Spleen (tissue), 11 donors: ENCODE results near the gene MEX3C. TPM values are rescaled to one million over a fixed set of nuclear protein-coding genes. Genes with fewer than 3 reads are reported as not detected.

Source experiments
- DNase-seq: peaks from one replicate; pipeline ENCODE4 v3.0.0-alpha.2; 2020
- H3K27ac ChIP-seq, 8 donors: fragments of 200-600 bp; sonication (generic) in 7 of 8; 1 replicate in 4 of 8; 2 replicates in 4 of 8; pipeline versions ENCODE4 v1.5.0 to v1.8.0; 2016 to 2021; ENCODE audit warnings: inconsistent platforms in 4 of 8, mild to moderate bottlenecking in 4 of 8, moderate library complexity in 1 of 8
- H3K27me3 ChIP-seq, 7 donors: fragments of 200-600 bp; sonication (generic) in 6 of 7; replicated peaks in 1 of 7; 1 replicate in 4 of 7; 2 replicates in 3 of 7; pipeline versions ENCODE4 v1.5.0 to v1.8.0; 2016 to 2021; ENCODE audit warnings: inconsistent platforms in 3 of 7, mild to moderate bottlenecking in 1 of 7
- H3K36me3 ChIP-seq, 6 donors: fragments of 200-600 bp; sonication (generic) in 5 of 6; 1 replicate in 4 of 6; 2 replicates in 2 of 6; pipeline versions ENCODE4 v1.5.0 to v1.8.0; 2016 to 2021; ENCODE audit warnings: inconsistent platforms in 2 of 6
- H3K4me1 ChIP-seq, 6 donors: fragments of 200-600 bp; sonication (generic) in 5 of 6; 1 replicate in 3 of 6; 2 replicates in 3 of 6; pipeline versions ENCODE4 v1.5.0 to v1.8.0; 2016 to 2021; ENCODE audit warnings: inconsistent platforms in 3 of 6
- H3K4me3 ChIP-seq, 8 donors: fragments of 200-600 bp; sonication (generic) in 7 of 8; 1 replicate in 4 of 8; 2 replicates in 4 of 8; pipeline versions ENCODE4 v1.5.0 to v1.8.0; 2016 to 2021; ENCODE audit warnings: inconsistent platforms in 4 of 8, mild to moderate bottlenecking in 4 of 8, moderate library complexity in 2 of 8
- H3K9me3 ChIP-seq, 8 donors: fragments of 200-600 bp; sonication (generic) in 7 of 8; 1 replicate in 4 of 8; 2 replicates in 4 of 8; pipeline versions ENCODE4 v1.5.0 to v1.8.0; 2016 to 2021; ENCODE audit warnings: inconsistent platforms in 4 of 8
- POLR2A ChIP-seq, 3 donors: fragments of 450-650 bp; IDR thresholded peaks; one replicate each; pipeline ENCODE4 v1.5.1; 2017; ENCODE audit warnings: antibody characterized with exemption in 3 of 3, mild to moderate bottlenecking in 1 of 3
- POLR2AphosphoS5 ChIP-seq, 3 donors: sonication (generic); formaldehyde crosslinking; IDR thresholded peaks; one replicate each; pipeline ENCODE4 v1.5.1; 2017; ENCODE audit warnings: antibody characterized with exemption in 3 of 3
- WGBS, 5 donors: extraction: QIAGEN DNeasy Blood & Tissue Kit in 3 of 5; methylation state at CpG; one replicate each; pipeline versions ENCODE4 v1.1.5 to v1.1.7; 2013 to 2018; 5-methylcytosine and 5-hydroxymethylcytosine counted together
- intact Hi-C: fragments of 100-400 bp; cut with DNase I; formaldehyde crosslinking; loops from one replicate; pipeline ENCODE4 v1.15.0; 2023; ENCODE audit warnings: low total_unique reads
- polyA plus RNA-seq, 3 donors: library from polyadenylated mRNA; stranded (reverse); fragments of 200-250 nt; gene quantifications; one replicate each; pipeline ENCODE4 v1.2.1, GENCODE V29; 2013
- total RNA-seq, 7 donors: library from RNA; depleted of rRNA in 3 of 7; stranded (reverse); fragments of >200 nt in 3 of 7; fragmentation: NEBNext Ultra II Directional in 4 of 7; extraction: Animal tissue kit (Norgen Biotek cat#: 25700) in 4 of 7; gene quantifications; one replicate each; pipeline versions ENCODE4 v1.1.0 to v1.2.1, GENCODE V29; 2016 to 2021
- TF ChIP-seq, protein P1 (sequence below), 11 experiments: fragments of 200-600 bp in 7 of 11; fragments of 450-650 bp in 4 of 11; sonication (generic) in 4 of 11; IDR thresholded peaks in 8 of 11; conservative IDR thresholded peaks in 3 of 11; 1 replicate in 7 of 11; 2 replicates in 4 of 11; pipeline versions ENCODE4 v1.4.0 to v1.8.0; 2016 to 2021; ENCODE audit warnings: antibody characterized with exemption in 11 of 11, inconsistent platforms in 4 of 11, mild to moderate bottlenecking in 1 of 11
- donor health status: healthy with polysubstance abuse.
- donor health status: DM: no; HTN: no; CAD: no; lungs with moderate emphysema.
- donor health status: DM: no; HTN: no; CAD: no.
- donor health status: Bipolar disorder and iron deficiency.
- donor health status: healthy.
- donor health status: DM: no; HTN: no; CAD: no.
- donor health status: DM: yes; HTN: yes; CAD: no.

The MEX3C gene
- total and polyA plus RNA-seq, 10 donors, result 10.2 to 56.7 (median 42.7) TPM

- WGBS, 5 donors, result 92 to 97% (median 94%) methylated on average over 8 of the region's 8 CpGs
Measured at GRCh38 chr18:51138936-51139335, 58.5 kb downstream of the MEX3C start.

GRCh38 chr18:51137891-51138290 lies 59.6 kb downstream of the MEX3C start:
- 84 to 98% (median 91%) methylated on average over 7 of the region's 7 CpGs for WGBS, 5 donors
- no peak for TF ChIP-seq POLR2A (IDR thresholded peaks at IDR 0.05)
- TF ChIP-seq, protein P1, sequence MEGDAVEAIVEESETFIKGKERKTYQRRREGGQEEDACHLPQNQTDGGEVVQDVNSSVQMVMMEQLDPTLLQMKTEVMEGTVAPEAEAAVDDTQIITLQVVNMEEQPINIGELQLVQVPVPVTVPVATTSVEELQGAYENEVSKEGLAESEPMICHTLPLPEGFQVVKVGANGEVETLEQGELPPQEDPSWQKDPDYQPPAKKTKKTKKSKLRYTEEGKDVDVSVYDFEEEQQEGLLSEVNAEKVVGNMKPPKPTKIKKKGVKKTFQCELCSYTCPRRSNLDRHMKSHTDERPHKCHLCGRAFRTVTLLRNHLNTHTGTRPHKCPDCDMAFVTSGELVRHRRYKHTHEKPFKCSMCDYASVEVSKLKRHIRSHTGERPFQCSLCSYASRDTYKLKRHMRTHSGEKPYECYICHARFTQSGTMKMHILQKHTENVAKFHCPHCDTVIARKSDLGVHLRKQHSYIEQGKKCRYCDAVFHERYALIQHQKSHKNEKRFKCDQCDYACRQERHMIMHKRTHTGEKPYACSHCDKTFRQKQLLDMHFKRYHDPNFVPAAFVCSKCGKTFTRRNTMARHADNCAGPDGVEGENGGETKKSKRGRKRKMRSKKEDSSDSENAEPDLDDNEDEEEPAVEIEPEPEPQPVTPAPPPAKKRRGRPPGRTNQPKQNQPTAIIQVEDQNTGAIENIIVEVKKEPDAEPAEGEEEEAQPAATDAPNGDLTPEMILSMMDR (IDR thresholded peaks at IDR 0.05 in 8 of 11, conservative IDR thresholded peaks at IDR 0.05 in 3 of 11), result no peak
- no peak for TF ChIP-seq POLR2AphosphoS5 (IDR thresholded peaks at IDR 0.05)
- no peak for DNase-seq
- intact Hi-C loops, result no loop called here
- Histone ChIP-seq H3K27ac (no peak overlapping the region), H3K27me3 (no peaks in the 10 kb centered on the region), H3K4me3 (no peak overlapping the region), H3K9me3 (no peaks in the 10 kb centered on the region), H3K4me1 (no peaks in the 10 kb centered on the region), H3K36me3 (no peaks in the 10 kb centered on the region)

More at GRCh38 chr18:51138936-51139335, 58.5 kb downstream of the MEX3C start:
- intact Hi-C loops, result no loop called here
- DNase-seq, result no peak
- no peaks in the 10 kb centered on the region for H3K27me3 ChIP-seq
- no peaks in the 10 kb centered on the region for H3K4me1 ChIP-seq
- TF ChIP-seq, protein P1 (IDR thresholded peaks at IDR 0.05 in 8 of 11, conservative IDR thresholded peaks at IDR 0.05 in 3 of 11), result no peak
- TF ChIP-seq POLR2A (IDR thresholded peaks at IDR 0.05) (no peak), POLR2AphosphoS5 (IDR thresholded peaks at IDR 0.05) (no peak)
- no peak overlapping the region for H3K27ac ChIP-seq
- no peaks in the 10 kb centered on the region for H3K9me3 ChIP-seq
- H3K36me3 ChIP-seq, result no peaks in the 10 kb centered on the region
- no peak overlapping the region for H3K4me3 ChIP-seq

GRCh38 chr18:51137026-51137729 lies 60.3 kb downstream of the MEX3C start:
- no peak for DNase-seq
- Histone ChIP-seq H3K27me3 (no peaks in the 10 kb centered on the region), H3K36me3 (no peaks in the 10 kb centered on the region), H3K27ac (no peak overlapping the region), H3K4me3 (no peak overlapping the region), H3K9me3 (no peaks in the 10 kb centered on the region), H3K4me1 (no peaks in the 10 kb centered on the region)
- WGBS, 5 donors, result 92 to 98% (median 93%) methylated on average over 13 to 21 of the region's 21 CpGs
- intact Hi-C loops, result no loop called here
- TF ChIP-seq POLR2AphosphoS5 (IDR thresholded peaks at IDR 0.05), result no peak
- TF ChIP-seq, protein P1 (IDR thresholded peaks at IDR 0.05 in 8 of 11, conservative IDR thresholded peaks at IDR 0.05 in 3 of 11), result no peak
- no peak for TF ChIP-seq POLR2A (IDR thresholded peaks at IDR 0.05)

DNA sequence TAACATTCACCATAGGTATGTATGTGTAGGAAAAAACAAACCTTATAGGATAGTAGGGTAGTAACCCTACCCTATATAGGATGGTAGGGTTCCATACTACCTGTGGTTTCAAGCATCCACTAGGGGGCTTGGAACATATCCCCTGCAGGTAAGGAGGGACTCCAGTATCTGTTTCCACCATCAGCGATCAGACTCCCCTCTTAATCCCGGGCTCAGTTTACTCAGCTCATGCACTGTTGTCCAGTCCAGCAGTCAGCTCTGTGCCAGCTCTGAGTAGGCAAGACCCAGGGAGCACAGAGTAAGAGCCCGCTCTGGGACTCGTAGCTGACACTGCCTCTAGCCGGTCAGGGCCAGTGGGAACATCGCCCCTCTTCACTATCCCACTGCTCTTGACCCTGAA lies 61.7 kb downstream of the MEX3C start:
- Histone ChIP-seq H3K36me3 (no peaks in the 10 kb centered on the region), H3K4me3 (no peak overlapping the region), H3K27ac (no peak overlapping the region), H3K4me1 (no peaks in the 10 kb centered on the region), H3K9me3 (no peaks in the 10 kb centered on the region), H3K27me3 (no peaks in the 10 kb centered on the region)
- intact Hi-C loops, result no loop called here
- TF ChIP-seq, protein P1 (IDR thresholded peaks at IDR 0.05 in 8 of 11, conservative IDR thresholded peaks at IDR 0.05 in 3 of 11), result peak in 6 of 11 experiments; percentile 14 to 39 (median 36)
- TF ChIP-seq POLR2A (IDR thresholded peaks at IDR 0.05), result no peak
- no peak for DNase-seq
- 78 to 87% (median 84%) methylated on average over 5 to 6 of the region's 6 CpGs for WGBS, 5 donors
